ENCODE results near the gene RBP5.
"Not testable (repeated sequence)": the region's sequence is repeated elsewhere in the genome, so short reads cannot be mapped to it uniquely, and the experiment has no call there.

RBP5 gene

GRCh38 chr12:7108796-7109571 lies 19.7 kb downstream of the RBP5 start, which contains the start of gene C1RL:
Gene C1RL, minus strand, starts transcription at chr12:7109214. Its CDS starts 34 bp downstream, at chr12:7109180.
- peak; percentile 79 to 88 for DNase-seq
- peak; percentile 37 for TF ChIP-seq POLR2A (IDR thresholded peaks at IDR 0.05; ENCODE audit: low read length)
- no peak for TF ChIP-seq GATA1 (IDR thresholded peaks at IDR 0.05; ENCODE audit: low read depth, low read length)

GRCh38 chr12:7108003-7108795 lies 20.5 kb downstream of the RBP5 start:
- TF ChIP-seq GATA1 (IDR thresholded peaks at IDR 0.05; ENCODE audit: low read depth, low read length) (no peak), POLR2A (IDR thresholded peaks at IDR 0.05; ENCODE audit: low read length) (peak; percentile 79)
- peak; percentile 74 to 76 for DNase-seq

DNA sequence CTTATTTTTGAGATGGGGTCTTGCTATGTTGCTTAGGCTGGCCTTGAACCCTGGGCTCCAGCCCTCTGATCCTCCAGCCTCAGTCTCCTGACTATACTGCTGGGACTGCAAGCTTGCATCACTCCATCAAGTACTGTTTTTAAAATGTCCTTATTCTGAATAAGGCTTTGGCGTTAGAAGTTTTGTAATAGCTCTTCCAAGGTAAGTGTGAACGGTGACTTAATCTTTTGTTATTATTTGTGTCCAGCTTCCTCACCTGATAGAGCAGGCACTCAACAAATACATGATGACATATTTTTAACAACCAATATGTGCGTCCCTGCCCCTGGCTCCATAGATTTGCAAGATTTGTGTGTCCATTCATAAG lies 21.1 kb downstream of the RBP5 start:
- DNase-seq = no peak
- no peak for TF ChIP-seq GATA1 (IDR thresholded peaks at IDR 0.05; ENCODE audit: low read depth, low read length)

DNA sequence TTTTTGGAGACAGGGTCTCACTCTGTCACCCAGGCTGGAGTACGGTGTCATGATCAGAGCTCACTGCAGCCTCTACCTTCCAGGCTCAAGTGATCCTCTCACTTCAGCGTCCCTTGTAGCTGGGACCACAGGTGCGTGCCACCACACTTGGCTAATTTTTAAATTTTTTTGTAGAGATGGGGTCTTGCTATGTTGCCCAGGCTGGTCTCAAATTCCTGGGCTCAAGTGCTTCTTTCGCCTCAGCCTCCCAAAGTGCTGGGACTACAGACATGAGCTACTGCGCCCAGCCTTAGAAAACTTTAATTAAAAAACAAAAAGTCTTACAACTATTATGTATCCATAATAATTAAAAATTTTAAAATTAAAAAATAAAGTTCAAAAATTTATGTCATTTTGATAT lies 21.5 kb downstream of the RBP5 start:
- DNase-seq = not testable (repeated sequence)

DNA sequence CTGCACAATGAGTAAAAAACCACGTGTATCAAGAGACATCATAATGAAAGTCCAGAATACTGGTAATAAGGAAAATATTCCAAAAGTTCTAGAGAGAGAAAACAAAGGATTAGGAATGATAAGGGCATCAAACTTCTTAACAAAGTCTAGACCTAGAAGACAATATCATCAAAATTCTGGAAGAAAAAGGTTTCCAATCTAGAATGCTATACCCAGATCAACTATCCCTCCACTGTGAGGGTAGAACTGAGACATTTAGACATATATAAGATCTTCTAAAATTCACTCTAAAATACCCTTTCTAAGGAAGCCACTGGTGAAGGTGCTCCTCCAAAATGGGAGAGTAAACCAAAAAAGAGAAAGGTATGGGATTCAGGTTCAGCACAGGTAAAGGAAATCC lies 22.6 kb downstream of the RBP5 start:
- TF ChIP-seq POLR2A (IDR thresholded peaks at IDR 0.05; ENCODE audit: low read length) (no peak), GATA1 (IDR thresholded peaks at IDR 0.05; ENCODE audit: low read depth, low read length) (no peak)
- peak in 1 of 2 experiments; percentile 20 for DNase-seq

GRCh38 chr12:7103837-7104584 lies 24.7 kb downstream of the RBP5 start:
- TF ChIP-seq POLR2A (IDR thresholded peaks at IDR 0.05; ENCODE audit: low read length) = no peak
- no peak for TF ChIP-seq GATA1 (IDR thresholded peaks at IDR 0.05; ENCODE audit: low read depth, low read length)
- DNase-seq = no peak

GRCh38 chr12:7102582-7102981 lies 26.1 kb downstream of the RBP5 start:
- no peak for TF ChIP-seq GATA1 (IDR thresholded peaks at IDR 0.05; ENCODE audit: low read depth, low read length)
- TF ChIP-seq POLR2A (IDR thresholded peaks at IDR 0.05; ENCODE audit: low read length) = no peak
- no peak for DNase-seq

GRCh38 chr12:7101694-7102131 lies 27.0 kb downstream of the RBP5 start:
- TF ChIP-seq GATA1 (IDR thresholded peaks at IDR 0.05; ENCODE audit: low read depth, low read length) = no peak
- TF ChIP-seq POLR2A (IDR thresholded peaks at IDR 0.05; ENCODE audit: low read length) = no peak
- DNase-seq = no peak

DNA sequence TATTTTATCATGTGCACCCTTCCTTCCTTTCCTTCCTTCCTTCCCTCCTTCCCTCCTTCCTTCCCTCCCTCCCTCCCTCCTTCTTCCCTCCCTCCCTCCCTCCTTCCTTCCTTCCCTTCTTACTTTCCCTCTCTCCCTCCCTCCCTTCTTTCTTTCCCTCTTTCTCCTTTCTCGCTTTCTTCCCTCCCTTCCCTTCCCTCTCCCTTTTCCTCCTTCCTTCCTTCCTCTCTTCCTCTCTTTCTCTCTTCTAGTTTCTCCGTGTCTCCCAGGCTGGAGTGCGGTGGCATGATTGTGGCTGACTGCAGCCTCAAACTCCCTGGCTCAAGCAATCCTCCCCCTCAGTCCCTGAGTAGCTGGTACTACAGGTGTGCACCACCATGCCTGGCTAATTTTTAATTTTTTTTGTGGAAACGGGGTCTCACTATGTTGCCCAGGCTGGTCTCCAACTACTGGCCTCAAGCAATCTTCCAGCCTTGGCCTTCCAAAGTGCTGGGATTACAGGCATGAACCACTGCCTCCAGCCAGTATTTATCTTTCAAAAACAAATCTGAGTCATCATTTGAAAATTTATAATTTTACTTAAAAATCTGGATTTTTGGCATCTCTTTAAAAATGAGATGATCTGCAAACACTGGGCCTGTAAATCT lies 27.5 kb downstream of the RBP5 start:
- DNase-seq = no peak
- no peak for TF ChIP-seq GATA1 (IDR thresholded peaks at IDR 0.05; ENCODE audit: low read depth, low read length)
- TF ChIP-seq POLR2A (IDR thresholded peaks at IDR 0.05; ENCODE audit: low read length) = no peak

DNA sequence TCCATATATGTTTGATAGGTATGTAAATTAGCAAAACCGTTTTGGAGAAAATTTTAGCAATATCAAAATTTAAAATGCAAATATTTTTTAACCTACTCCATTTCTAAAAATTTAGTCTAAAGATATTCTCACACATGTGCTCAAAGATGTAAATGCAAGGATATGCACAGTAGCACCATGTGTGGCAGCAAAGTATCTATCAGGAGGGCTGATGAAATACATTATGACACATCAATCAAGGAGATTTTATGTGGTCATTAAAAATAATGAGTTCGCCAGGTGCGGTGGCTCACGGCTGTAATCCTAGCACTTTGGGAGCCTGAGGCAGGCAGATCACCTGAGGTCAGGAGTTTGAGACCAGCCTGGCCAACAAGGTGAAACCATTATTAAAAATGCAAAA lies 28.4 kb downstream of the RBP5 start:
- TF ChIP-seq GATA1 (IDR thresholded peaks at IDR 0.05; ENCODE audit: low read depth, low read length) (no peak), POLR2A (IDR thresholded peaks at IDR 0.05; ENCODE audit: low read length) (no peak)

DNA sequence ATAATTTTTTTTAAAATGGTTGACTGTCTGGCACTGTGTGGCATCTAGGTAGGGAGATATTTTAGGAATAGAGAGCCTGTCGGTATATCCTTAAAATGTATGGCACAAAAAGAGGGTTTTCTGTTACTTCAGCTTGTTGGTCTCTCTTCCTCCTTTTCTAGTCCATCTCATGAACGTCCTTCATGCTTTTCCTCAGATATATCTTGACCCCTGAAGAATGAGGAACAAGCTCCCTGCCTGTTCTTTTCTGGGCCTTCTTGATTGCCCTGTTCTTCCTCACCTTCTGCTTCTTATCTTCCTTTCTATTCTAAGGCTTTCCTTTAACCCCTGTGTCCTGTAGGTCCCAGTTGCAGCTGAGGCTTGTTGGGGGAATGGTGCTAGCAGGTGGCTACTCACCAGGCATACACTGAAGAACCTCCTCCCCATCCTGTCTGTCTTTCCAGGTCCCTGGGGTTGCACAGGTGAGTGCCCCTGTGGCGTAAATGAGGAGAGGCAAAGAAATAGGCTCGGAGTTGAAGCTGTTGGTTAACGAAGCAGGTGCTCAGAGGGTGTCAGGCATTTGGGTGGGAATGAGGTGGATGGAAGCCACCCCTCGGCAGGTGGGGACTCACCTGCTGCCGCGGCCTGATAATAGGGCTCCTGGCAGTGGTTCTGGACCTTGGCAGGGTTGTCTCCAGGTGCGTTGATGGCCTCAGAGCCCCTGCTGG lies 29.2 kb downstream of the RBP5 start:
- no peak for DNase-seq
- TF ChIP-seq GATA1 (IDR thresholded peaks at IDR 0.05; ENCODE audit: low read depth, low read length) (no peak), POLR2A (IDR thresholded peaks at IDR 0.05; ENCODE audit: low read length) (no peak)

More for the DNA sequence above, 28.4 kb downstream of the RBP5 start:
- no peak for DNase-seq

GRCh38 chr12:7096979-7097378 lies 31.7 kb downstream of the RBP5 start:
- TF ChIP-seq GATA1 (IDR thresholded peaks at IDR 0.05; ENCODE audit: low read depth, low read length) (no peak), POLR2A (IDR thresholded peaks at IDR 0.05; ENCODE audit: low read length) (no peak)
- no peak for DNase-seq

Data from erythroblast (primary cell).